T-cell (primary cell): ENCODE measurements around the gene ZBTB7A. TPM values are rescaled to one million over a fixed set of nuclear protein-coding genes. Genes with fewer than 3 reads are reported as not detected.
A peak's percentile ranks its signal among the peaks of the same experiment; 100 is the strongest.

ENCODE experiments used
- ATAC-seq, 4 experiments: fragments of 200-7000 bp in 3 of 4; fragments of 150-1000 bp in 1 of 4; cut with Tn5 transposase; replicated peaks in 1 of 4; 1 replicate in 3 of 4; 2 replicates in 1 of 4; pipeline ENCODE4 v1.10.0; 2021; ENCODE audit warnings: moderate library complexity in 3 of 4, mild to moderate bottlenecking in 2 of 4, moderate number of reproducible peaks in 1 of 4
- CTCF ChIA-PET, 2 donors: fragments of 300-600 bp; sonication (Branson Sonifier 250); formaldehyde crosslinking; loops; one replicate each; lab custom pipeline; 2022; ENCODE audit warnings: antibody characterized with exemption in 2 of 2; lab: Charles Lee
- POLR2A ChIA-PET, 2 donors: fragments of 300-600 bp; sonication (Branson Sonifier 250); formaldehyde crosslinking; loops; one replicate each; lab custom pipeline; 2022; ENCODE audit warnings: antibody characterized with exemption in 2 of 2; lab: Charles Lee
- DNase-seq, 35 experiments: peaks; one replicate each; pipeline versions ENCODE4 v3.0.0 to v3.0.0-alpha.2; 2013 to 2023
- H3K27ac ChIP-seq: one replicate; pipeline ENCODE4 v1.5.1; 2013; ENCODE audit warnings: low read length
- H3K27me3 ChIP-seq, 2 experiments: replicated peaks in 1 of 2; 1 replicate in 1 of 2; 2 replicates in 1 of 2; pipeline versions ENCODE4 v1.6.1 to v1.7.0; 2013; ENCODE audit warnings: low read length in 1 of 2, mixed read lengths in 1 of 2; ENCODE audit not compliant: control insufficient read depth in 2 of 2, insufficient read depth in 2 of 2; ENCODE audit errors: extremely low read depth in 1 of 2
- H3K36me3 ChIP-seq, 2 donors: 1 replicate in 1 of 2; 2 replicates in 1 of 2; pipeline versions ENCODE4 v1.6.1 to v1.7.0; 2013; ENCODE audit warnings: low read length in 1 of 2; ENCODE audit not compliant: control insufficient read depth in 2 of 2, insufficient read depth in 1 of 2; ENCODE audit errors: extremely low read depth in 1 of 2
- H3K4me1 ChIP-seq, 2 experiments: 1 replicate in 1 of 2; 2 replicates in 1 of 2; pipeline versions ENCODE4 v1.6.1 to v1.7.0; 2013; ENCODE audit warnings: low read length in 2 of 2, mixed read lengths in 1 of 2; ENCODE audit not compliant: insufficient read depth in 2 of 2, control insufficient read depth in 1 of 2; ENCODE audit errors: extremely low read depth in 1 of 2
- H3K4me3 ChIP-seq, 2 donors: 1 replicate in 1 of 2; 2 replicates in 1 of 2; pipeline versions ENCODE4 v1.5.1 to v1.7.0; 2013; ENCODE audit warnings: mild to moderate bottlenecking in 2 of 2, low read length in 1 of 2, moderate library complexity in 1 of 2; ENCODE audit not compliant: control insufficient read depth in 1 of 2; ENCODE audit errors: extremely low read depth in 1 of 2
- H3K9me3 ChIP-seq: 2 replicates; pipeline ENCODE4 v1.7.0; 2013
- H3K27ac Mint-ChIP-seq, 2 donors: one replicate each; pipeline ENCODE4 v1.8.0; 2020 to 2021; ENCODE audit warnings: mild to moderate bottlenecking in 2 of 2, mixed read lengths in 2 of 2
- H3K27me3 Mint-ChIP-seq, 2 donors: one replicate each; pipeline ENCODE4 v1.8.0; 2021 to 2022; ENCODE audit warnings: mixed read lengths in 2 of 2
- H3K36me3 Mint-ChIP-seq: one replicate; pipeline ENCODE4 v1.8.0; 2021; ENCODE audit warnings: mixed read lengths
- H3K4me1 Mint-ChIP-seq, 3 donors: one replicate each; pipeline ENCODE4 v1.8.0; 2020 to 2022; ENCODE audit warnings: mixed read lengths in 3 of 3, mild to moderate bottlenecking in 1 of 3
- H3K4me3 Mint-ChIP-seq, 3 donors: one replicate each; pipeline ENCODE4 v1.8.0; 2020 to 2022; ENCODE audit warnings: mild to moderate bottlenecking in 3 of 3, mixed read lengths in 3 of 3, moderate library complexity in 3 of 3
- H3K9me3 Mint-ChIP-seq, 3 donors: one replicate each; pipeline ENCODE4 v1.8.0; 2020 to 2022; ENCODE audit warnings: mixed read lengths in 3 of 3
- WGBS: methylation state at CpG from one replicate; pipeline ENCODE4 v1.1.5; 2013; ENCODE audit warnings: missing lambda C conversion rate; ENCODE audit not compliant: insufficient coverage; 5-methylcytosine and 5-hydroxymethylcytosine counted together
- total RNA-seq, 35 experiments: library from RNA in 6 of 35; stranded (reverse) in 6 of 35; fragments of 120-200 nt in 1 of 35; gene quantifications; one replicate each; pipeline versions ENCODE4 v1.2.1 to v1.2.4 and lab custom pipeline; 2013 to 2026

Gene ZBTB7A
- total RNA-seq, 5 donors from 2014 or later (not counting 1 experiment from before 2014, with no cell fraction given): 43.6 to 85.7 (median 81.8) TPM

DNA sequence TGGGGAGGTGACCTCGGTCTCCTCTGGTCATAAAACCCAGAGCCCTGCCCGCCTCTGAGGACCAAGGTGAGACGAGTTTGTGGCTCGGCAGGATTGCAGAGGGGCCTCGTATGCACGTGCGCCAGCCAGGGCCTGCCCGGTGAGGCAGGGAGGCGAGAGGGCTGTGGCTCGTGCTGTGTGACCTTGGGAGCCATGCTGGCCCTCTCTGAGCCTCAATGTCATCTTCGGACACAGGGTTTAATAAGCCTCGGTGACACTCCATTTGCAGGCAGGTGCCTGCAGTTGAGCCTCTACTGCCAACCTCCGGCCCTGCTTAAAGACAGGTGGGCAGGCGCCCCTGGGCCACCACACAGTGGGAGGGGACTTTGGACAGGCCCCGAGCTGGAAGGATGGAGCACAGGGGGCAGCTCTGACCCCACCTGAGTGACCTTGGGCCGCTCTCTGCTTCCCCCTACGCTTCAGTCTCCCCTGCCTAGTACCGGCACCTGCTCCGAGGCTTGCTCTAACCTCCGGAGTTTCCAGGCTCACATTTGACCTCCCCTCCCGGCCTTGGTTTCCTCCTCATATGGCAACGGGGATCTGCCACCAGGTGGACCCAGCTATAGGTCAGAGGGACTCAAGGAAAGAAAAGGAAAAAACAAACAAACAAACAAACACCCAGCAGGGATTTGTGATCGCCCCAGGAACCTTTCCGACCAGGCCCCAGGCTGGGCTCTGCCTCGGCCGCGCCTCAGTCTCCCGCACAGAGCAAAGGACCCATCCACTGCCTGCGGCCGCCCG lies 3.1 kb downstream of the ZBTB7A start:
- no peaks in the 10 kb centered on the region for H3K9me3 Mint-ChIP-seq
- no peaks in the 10 kb centered on the region for H3K27me3 ChIP-seq
- peak overlapping the region; percentile 92 for H3K27ac Mint-ChIP-seq
- DNase-seq (peak in 1 of 35 experiments; percentile 16), ATAC-seq (no peak)
- H3K4me1 ChIP-seq: peaks cover 3 to 71% of the 10 kb centered on the region in 2 experiments
- peak overlapping the region; percentile 42 to 51 for H3K4me3 ChIP-seq
- H3K9me3 ChIP-seq: no peaks in the 10 kb centered on the region
- H3K4me1 Mint-ChIP-seq: peaks cover 11 to 46% (median 35%) of the 10 kb centered on the region in 3 donors
- H3K4me3 Mint-ChIP-seq: peak overlapping the region; percentile 75 to 86 (median 80)
- WGBS: 50% methylated on average over 27 of the region's 31 CpGs
- POLR2A ChIA-PET: interaction anchor here in 1 of 2 donors (0.6 kb wide), 1 partner anchor 44 kb away, joined by 5 read pairs; no protein-coding TSS in a partner anchor
- H3K27ac ChIP-seq: peak overlapping the region; percentile 71
- peaks cover 7 to 20% of the 10 kb centered on the region in 2 donors for H3K36me3 ChIP-seq
- H3K27me3 Mint-ChIP-seq: no peaks in the 10 kb centered on the region
- CTCF ChIA-PET: interaction anchor here in 1 of 2 donors (0.5 kb wide), 1 partner anchor 128 kb away, joined by 3 read pairs; no protein-coding TSS in a partner anchor
- no peaks in the 10 kb centered on the region for H3K36me3 Mint-ChIP-seq

DNA sequence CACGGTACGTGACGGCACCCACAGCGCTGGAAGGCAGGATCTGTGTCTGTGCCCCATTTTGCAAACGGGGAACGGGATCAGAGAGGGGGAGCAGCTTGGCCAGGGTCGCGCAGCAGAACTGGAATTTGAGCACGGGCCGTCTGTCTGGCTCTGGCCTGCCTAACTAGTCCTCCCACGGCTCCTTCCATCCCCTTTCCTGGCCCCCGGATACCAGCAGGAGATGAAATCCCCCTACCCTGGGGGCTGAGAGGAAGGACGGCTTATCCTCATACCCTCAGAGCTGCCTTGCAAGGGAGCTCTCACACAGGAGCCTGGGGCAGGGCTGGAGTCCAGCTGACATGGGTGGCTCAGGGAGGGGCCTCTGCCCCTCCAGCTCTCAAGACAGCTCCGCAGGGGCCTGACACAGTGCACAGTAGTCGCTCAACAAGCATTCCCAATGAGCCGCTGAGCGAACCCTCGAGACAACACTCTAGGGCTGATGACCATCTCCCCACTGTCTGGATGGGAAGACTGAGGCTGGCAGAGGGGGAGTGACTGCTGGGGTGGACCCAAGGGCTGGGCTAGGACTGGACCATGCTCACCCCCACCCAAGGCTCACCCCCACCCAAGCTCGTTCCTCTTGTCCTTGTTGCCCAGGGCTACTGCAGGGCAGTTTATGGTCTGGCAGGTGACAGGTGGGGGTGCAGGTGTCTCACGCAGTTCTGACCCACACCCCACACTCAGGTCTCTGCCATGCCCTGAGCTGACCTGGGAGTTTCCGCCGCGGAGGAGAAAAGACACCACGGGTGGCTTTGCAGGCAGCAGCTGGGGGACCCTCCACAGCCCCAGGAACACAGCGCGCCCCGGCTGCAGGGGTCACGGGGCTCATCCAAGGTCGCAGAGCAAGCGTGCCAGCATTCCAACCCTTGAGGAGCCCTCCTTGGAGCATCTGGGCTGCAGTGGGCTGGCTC lies 4.0 kb downstream of the ZBTB7A start:
- Histone ChIP-seq H3K36me3 (peaks cover 7 to 20% of the 10 kb centered on the region in 2 donors), H3K4me3 (peak overlapping the region in 1 of 2 donors; percentile 51), H3K27ac (peak overlapping the region; percentile 71), H3K4me1 (peaks cover 0 to 71% of the 10 kb centered on the region in 2 experiments), H3K27me3 (no peaks in the 10 kb centered on the region), H3K9me3 (no peaks in the 10 kb centered on the region)
- Mint-ChIP-seq H3K36me3 (no peaks in the 10 kb centered on the region), H3K27ac (peak overlapping the region; percentile 49 to 92), H3K27me3 (no peaks in the 10 kb centered on the region), H3K4me1 (peaks cover 8 to 42% (median 31%) of the 10 kb centered on the region in 3 donors), H3K9me3 (no peaks in the 10 kb centered on the region), H3K4me3 (peak overlapping the region; percentile 51 to 86 (median 75))
- WGBS: 87% methylated on average over 20 of the region's 30 CpGs
- DNase-seq (no peak), ATAC-seq (no peak)
- CTCF ChIA-PET: interaction anchor here in 1 of 2 donors (0.5 kb wide), 1 partner anchor 129 kb away, joined by 3 read pairs; no protein-coding TSS in a partner anchor
- POLR2A ChIA-PET: interaction anchor here in 1 of 2 donors (0.6 kb wide), 1 partner anchor 43 kb away, joined by 5 read pairs; no protein-coding TSS in a partner anchor

DNA sequence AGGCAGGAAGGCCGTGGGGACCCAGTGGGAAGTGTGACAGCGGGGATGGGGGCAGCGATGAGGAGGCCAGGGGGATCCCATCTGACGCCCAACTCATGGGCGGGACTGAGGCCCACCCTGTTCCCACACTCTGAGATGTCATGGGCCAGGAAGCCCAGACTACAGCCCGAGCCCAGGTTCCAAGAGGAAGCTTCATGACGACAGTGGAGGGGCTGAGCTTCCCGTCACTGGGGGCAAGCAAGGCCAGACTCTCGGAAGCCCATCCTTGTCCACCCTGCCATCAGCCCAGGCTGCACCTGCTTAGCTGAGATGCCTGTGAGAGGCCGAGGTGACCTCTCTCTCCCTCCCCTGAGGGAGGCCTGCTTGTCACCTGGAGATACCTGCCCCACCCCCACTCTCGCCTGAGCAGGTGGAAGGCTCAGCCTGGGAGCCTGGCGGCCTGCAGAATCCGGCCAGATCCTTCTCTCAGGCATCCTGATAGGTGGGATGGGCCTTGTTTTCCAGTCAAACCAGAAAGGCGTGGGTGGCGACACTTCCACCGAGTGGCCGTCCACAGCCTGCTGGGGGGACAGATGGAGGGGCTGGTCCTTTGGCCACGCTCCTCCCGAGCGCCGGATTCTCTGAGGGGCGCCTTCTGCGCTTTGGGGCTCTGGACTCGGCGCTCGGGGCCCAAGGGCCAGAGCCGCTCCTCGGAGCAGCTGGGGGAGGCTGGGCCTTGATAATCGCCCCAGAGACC lies 4.8 kb downstream of the ZBTB7A start:
- ATAC-seq: no peak
- DNase-seq: no peak
- Mint-ChIP-seq H3K4me3 (peak overlapping the region in 2 of 3 donors; percentile 21 to 75), H3K27ac (peak overlapping the region; percentile 49 to 76), H3K9me3 (no peaks in the 10 kb centered on the region), H3K4me1 (peaks cover 13 to 47% (median 36%) of the 10 kb centered on the region in 3 donors), H3K27me3 (no peaks in the 10 kb centered on the region), H3K36me3 (no peaks in the 10 kb centered on the region)
- Histone ChIP-seq H3K27ac (peak overlapping the region; percentile 63), H3K27me3 (no peaks in the 10 kb centered on the region), H3K36me3 (peaks cover 7 to 22% of the 10 kb centered on the region in 2 donors), H3K4me3 (no peak overlapping the region), H3K4me1 (peaks cover 0 to 73% of the 10 kb centered on the region in 2 experiments), H3K9me3 (no peaks in the 10 kb centered on the region)
- POLR2A ChIA-PET: no interaction called here
- CTCF ChIA-PET: no interaction called here
- WGBS: 79% methylated on average over 20 of the region's 29 CpGs

DNA sequence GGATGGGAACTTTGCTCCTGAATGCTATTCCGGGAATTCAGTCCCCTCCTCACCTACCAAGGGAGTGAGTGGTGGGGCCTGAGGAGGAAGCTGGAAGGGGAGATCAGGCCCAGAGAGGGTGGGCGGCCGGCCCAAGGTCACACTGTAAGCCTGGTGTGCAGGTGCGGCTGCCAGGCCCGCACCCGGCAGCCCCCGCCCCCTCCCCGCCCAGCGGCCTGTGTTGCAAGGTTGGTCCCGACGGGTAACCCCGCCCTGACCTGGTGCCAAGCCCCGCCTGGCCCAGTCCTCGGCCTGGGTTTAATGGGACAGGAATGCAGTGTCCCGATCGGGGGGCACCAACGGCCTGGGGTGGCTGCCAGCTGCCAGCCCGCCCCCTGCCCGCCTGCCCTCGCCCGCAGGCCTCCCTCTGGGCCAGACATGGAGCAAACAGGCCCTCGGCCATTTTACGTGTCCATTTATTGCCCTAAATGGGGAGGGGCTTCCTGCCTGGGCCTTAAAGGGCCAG lies 5.5 kb downstream of the ZBTB7A start:
- WGBS: 47% methylated on average over 20 of the region's 23 CpGs
- no peaks in the 10 kb centered on the region for H3K9me3 ChIP-seq
- POLR2A ChIA-PET: no interaction called here
- peak overlapping the region in 1 of 2 donors; percentile 36 for H3K4me3 ChIP-seq
- H3K36me3 ChIP-seq: peaks cover 7 to 22% of the 10 kb centered on the region in 2 donors
- H3K27me3 ChIP-seq: no peaks in the 10 kb centered on the region
- CTCF ChIA-PET: no interaction called here
- Mint-ChIP-seq H3K36me3 (no peaks in the 10 kb centered on the region), H3K27ac (peak overlapping the region; percentile 27 to 80), H3K27me3 (no peaks in the 10 kb centered on the region), H3K4me1 (peaks cover 13 to 48% (median 37%) of the 10 kb centered on the region in 3 donors), H3K4me3 (peak overlapping the region; percentile 9 to 75 (median 28)), H3K9me3 (no peaks in the 10 kb centered on the region)
- H3K27ac ChIP-seq: peak overlapping the region; percentile 92
- DNase-seq (peak in 17 of 35 experiments; percentile 25 to 54 (median 42)), ATAC-seq (no peak)
- H3K4me1 ChIP-seq: peaks cover 0 to 73% of the 10 kb centered on the region in 2 experiments

DNA sequence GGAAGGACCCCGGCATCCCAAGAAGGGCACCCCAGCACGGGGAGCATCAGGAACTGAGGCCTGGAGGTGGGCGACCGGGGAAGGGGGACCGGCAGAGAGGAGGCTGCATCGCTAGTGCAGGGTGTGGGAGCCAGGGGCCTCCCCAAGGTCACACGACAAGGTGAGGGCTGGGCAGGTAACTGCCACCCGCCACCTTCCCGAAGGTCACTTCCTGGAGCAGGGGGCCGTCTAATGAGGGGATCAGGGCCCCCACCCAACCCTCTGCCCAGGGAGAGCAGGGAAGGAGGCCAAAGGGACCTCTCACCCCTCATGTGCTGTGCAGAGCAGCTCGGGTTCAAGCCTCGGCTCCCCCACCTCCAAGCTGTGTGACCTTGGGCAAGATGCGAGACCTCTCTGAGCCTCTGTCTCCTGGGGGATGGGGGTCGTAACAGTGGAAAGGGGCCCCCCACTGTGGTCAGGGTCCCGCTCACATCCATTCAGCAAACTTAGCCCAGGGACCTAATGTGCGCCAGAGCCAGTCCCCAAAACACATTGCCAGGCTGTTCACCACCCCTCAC lies 6.0 kb downstream of the ZBTB7A start:
- ChIA-PET POLR2A (no interaction called here), CTCF (no interaction called here)
- H3K4me3 ChIP-seq: peak overlapping the region in 1 of 2 donors; percentile 36
- Mint-ChIP-seq H3K4me1 (peaks cover 13 to 53% (median 42%) of the 10 kb centered on the region in 3 donors), H3K27me3 (no peaks in the 10 kb centered on the region), H3K36me3 (peaks cover 5% of the 10 kb centered on the region), H3K27ac (peak overlapping the region; percentile 85 to 88), H3K4me3 (peak overlapping the region; percentile 56 to 71 (median 59)), H3K9me3 (no peaks in the 10 kb centered on the region)
- no peaks in the 10 kb centered on the region for H3K9me3 ChIP-seq
- peak overlapping the region; percentile 92 for H3K27ac ChIP-seq
- no peak for DNase-seq
- ATAC-seq: no peak
- peaks cover 0 to 78% of the 10 kb centered on the region in 2 experiments for H3K4me1 ChIP-seq
- peaks cover 7 to 27% of the 10 kb centered on the region in 2 donors for H3K36me3 ChIP-seq
- no peaks in the 10 kb centered on the region for H3K27me3 ChIP-seq
- WGBS: 67% methylated on average over 5 of the region's 16 CpGs
